Stimulated activated naive CD8-positive, alpha-beta T cell treated with anti-CD3 and anti-CD28 coated beads, Interleukin-15, Interleukin-2, amounts not matched to agents 100 ng/mL and 50 ng/mL, for 24 hours (primary cell): Measurements from ENCODE around the gene PTPRK.

Experiments
- H3K27ac Mint-ChIP-seq: one replicate; pipeline ENCODE4 v1.8.0; 2021; ENCODE audit warnings: mild to moderate bottlenecking, mixed read lengths
- H3K27me3 Mint-ChIP-seq: one replicate; pipeline ENCODE4 v1.8.0; 2021; ENCODE audit warnings: mixed read lengths
- H3K36me3 Mint-ChIP-seq: one replicate; pipeline ENCODE4 v1.8.0; 2021; ENCODE audit warnings: low read depth, mixed read lengths
- H3K4me1 Mint-ChIP-seq: one replicate; pipeline ENCODE4 v1.8.0; 2021; ENCODE audit warnings: low read depth, mixed read lengths
- H3K4me3 Mint-ChIP-seq: one replicate; pipeline ENCODE4 v1.8.0; 2021; ENCODE audit warnings: mild to moderate bottlenecking, mixed read lengths
- H3K9me3 Mint-ChIP-seq: one replicate; pipeline ENCODE4 v1.8.0; 2021; ENCODE audit warnings: mixed read lengths

PTPRK gene

GRCh38 chr6:128417698-128418097 is 102.7 kb downstream of the PTPRK start:
- no peak overlapping the region for H3K4me3 Mint-ChIP-seq
- H3K4me1 Mint-ChIP-seq, result no peaks in the 10 kb centered on the region
- peaks cover 9% of the 10 kb centered on the region for H3K9me3 Mint-ChIP-seq
- H3K27ac Mint-ChIP-seq, result no peak overlapping the region
- no peaks in the 10 kb centered on the region for H3K27me3 Mint-ChIP-seq
- H3K36me3 Mint-ChIP-seq, result no peaks in the 10 kb centered on the region

DNA sequence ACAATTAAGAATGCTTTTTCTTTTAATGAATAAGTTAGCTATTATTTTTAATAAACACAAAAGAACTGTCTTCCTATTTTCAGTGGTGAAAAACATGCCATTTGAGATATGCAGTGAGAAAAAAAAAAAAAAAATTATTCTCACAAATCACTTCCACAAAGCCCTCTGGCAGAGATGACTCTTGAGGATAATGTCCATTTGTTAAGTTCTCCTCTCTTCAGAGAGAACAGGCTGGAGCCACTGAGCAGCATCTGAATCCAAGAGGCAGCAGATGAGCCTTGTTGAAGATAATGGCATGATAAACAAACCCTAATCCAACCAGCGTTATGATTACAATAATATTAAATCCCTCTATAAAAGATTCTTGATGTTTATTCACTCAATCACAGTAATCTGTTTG is 105.0 kb downstream of the PTPRK start:
- H3K9me3 Mint-ChIP-seq, result peaks cover 9% of the 10 kb centered on the region
- H3K4me3 Mint-ChIP-seq, result no peak overlapping the region
- H3K4me1 Mint-ChIP-seq, result no peaks in the 10 kb centered on the region
- no peak overlapping the region for H3K27ac Mint-ChIP-seq
- H3K27me3 Mint-ChIP-seq, result no peaks in the 10 kb centered on the region
- H3K36me3 Mint-ChIP-seq, result no peaks in the 10 kb centered on the region

DNA sequence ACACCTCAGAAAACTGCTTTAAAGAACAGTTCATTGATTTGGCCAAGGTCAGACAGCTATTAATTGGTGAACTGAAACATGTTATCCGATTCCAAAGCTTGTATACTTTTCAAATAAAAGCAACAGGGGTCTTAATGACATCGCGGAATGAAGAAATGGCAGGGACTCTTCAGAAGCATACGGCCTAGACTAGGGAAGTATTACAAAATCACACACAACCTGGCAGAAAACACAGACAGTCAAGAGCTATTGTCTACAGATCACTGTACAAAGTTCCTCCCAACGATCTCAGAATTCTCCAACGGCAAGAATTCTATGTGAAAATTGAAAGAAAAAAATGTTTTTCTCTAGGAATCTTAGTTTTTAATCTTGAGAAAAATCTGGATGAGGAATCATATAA is 105.5 kb downstream of the PTPRK start:
- Mint-ChIP-seq H3K27ac (no peak overlapping the region), H3K4me3 (no peak overlapping the region), H3K27me3 (no peaks in the 10 kb centered on the region), H3K36me3 (no peaks in the 10 kb centered on the region), H3K9me3 (peaks cover 9% of the 10 kb centered on the region), H3K4me1 (no peaks in the 10 kb centered on the region)

DNA sequence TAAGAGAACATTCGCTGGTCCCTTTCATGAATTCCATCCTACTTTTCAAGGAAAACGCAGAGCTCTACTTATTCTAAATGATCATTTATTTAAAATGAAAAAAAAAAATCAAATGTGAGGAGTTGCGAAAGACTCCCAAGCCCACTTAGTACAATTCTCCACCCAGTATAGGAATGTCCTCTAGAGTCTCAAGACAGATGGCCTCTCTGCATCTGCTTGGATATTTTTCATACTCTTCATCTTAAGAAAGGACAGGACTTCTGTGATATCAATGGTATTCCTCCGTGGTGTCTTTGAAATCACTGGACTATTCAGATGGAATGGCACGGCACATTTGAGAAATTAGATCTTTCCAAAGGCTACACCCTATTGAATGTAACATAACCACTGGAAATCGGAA is 107.1 kb downstream of the PTPRK start:
- peaks cover 3% of the 10 kb centered on the region for H3K9me3 Mint-ChIP-seq
- no peaks in the 10 kb centered on the region for H3K36me3 Mint-ChIP-seq
- H3K4me1 Mint-ChIP-seq, result no peaks in the 10 kb centered on the region
- no peaks in the 10 kb centered on the region for H3K27me3 Mint-ChIP-seq
- H3K4me3 Mint-ChIP-seq, result no peak overlapping the region
- no peak overlapping the region for H3K27ac Mint-ChIP-seq

- no peak overlapping the region for H3K4me3 Mint-ChIP-seq
- H3K27me3 Mint-ChIP-seq, result no peaks in the 10 kb centered on the region
- no peaks in the 10 kb centered on the region for H3K36me3 Mint-ChIP-seq
- H3K27ac Mint-ChIP-seq, result no peak overlapping the region
- no peaks in the 10 kb centered on the region for H3K4me1 Mint-ChIP-seq
- peaks cover 3% of the 10 kb centered on the region for H3K9me3 Mint-ChIP-seq
Measured at GRCh38 chr6:128412680-128413079, 107.7 kb downstream of the PTPRK start.

DNA sequence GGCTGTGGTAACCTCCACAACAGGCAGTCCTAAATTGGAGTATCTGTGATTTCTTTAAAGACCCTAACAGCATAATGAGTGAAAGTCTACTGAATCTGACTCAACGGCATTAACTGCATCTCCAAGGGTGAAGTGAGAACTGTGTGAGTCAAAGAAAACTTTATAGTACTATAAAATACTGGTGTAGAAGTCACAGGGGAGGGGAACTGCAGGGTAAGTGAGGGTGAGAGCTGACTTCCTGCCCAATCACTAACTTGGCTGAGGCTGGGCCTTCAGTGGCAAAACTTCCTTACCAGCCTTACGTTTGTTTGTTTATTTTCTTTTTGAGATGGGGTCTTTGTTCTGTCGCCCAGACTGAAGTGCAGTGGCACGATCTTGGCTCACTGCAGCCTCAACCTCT is 109.8 kb downstream of the PTPRK start:
- H3K36me3 Mint-ChIP-seq, result no peaks in the 10 kb centered on the region
- no peaks in the 10 kb centered on the region for H3K4me1 Mint-ChIP-seq
- H3K27me3 Mint-ChIP-seq, result no peaks in the 10 kb centered on the region
- no peak overlapping the region for H3K4me3 Mint-ChIP-seq
- no peak overlapping the region for H3K27ac Mint-ChIP-seq
- no peaks in the 10 kb centered on the region for H3K9me3 Mint-ChIP-seq

DNA sequence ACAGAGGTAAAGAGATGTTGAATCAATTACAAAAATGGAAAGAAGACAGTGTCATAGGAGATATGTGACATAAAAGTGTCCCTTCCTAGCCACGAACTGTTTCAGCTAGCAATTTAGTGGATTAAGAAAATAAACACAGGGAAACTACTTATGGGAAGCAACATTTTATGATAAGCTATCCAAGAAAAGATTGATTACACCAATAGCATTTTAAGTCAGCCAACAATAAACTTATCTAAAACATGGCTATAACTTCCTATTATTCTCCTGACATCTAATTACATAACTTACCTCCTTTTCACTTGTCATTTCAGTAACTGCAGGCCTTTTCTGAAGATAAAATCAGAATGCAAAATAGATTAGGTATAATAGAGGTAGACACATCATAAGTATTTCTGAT is 111.4 kb downstream of the PTPRK start:
- Mint-ChIP-seq H3K27ac (no peak overlapping the region), H3K36me3 (no peaks in the 10 kb centered on the region), H3K9me3 (no peaks in the 10 kb centered on the region), H3K27me3 (no peaks in the 10 kb centered on the region), H3K4me3 (no peak overlapping the region), H3K4me1 (peaks cover 6% of the 10 kb centered on the region)

DNA sequence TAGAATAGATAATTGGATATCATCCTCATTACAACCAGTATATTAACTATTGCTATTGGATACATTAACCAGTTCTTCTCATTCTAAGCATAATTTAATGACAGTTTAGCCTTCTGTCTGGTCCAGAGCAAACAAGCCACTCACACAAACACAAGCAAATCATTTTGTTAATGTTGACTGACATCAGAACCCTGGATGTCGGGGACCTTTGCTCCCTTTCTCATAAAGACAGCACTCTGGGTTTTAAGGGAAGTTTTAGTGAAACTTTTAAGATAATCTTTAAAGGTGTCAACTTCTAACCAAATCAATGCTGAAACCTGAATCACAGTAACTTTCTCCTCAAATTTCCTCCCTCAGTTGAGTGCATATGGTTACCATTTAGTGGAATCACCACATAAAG is 113.9 kb downstream of the PTPRK start:
- no peak overlapping the region for H3K27ac Mint-ChIP-seq
- no peaks in the 10 kb centered on the region for H3K9me3 Mint-ChIP-seq
- no peaks in the 10 kb centered on the region for H3K27me3 Mint-ChIP-seq
- no peak overlapping the region for H3K4me3 Mint-ChIP-seq
- H3K4me1 Mint-ChIP-seq, result peaks cover 14% of the 10 kb centered on the region
- no peaks in the 10 kb centered on the region for H3K36me3 Mint-ChIP-seq

DNA sequence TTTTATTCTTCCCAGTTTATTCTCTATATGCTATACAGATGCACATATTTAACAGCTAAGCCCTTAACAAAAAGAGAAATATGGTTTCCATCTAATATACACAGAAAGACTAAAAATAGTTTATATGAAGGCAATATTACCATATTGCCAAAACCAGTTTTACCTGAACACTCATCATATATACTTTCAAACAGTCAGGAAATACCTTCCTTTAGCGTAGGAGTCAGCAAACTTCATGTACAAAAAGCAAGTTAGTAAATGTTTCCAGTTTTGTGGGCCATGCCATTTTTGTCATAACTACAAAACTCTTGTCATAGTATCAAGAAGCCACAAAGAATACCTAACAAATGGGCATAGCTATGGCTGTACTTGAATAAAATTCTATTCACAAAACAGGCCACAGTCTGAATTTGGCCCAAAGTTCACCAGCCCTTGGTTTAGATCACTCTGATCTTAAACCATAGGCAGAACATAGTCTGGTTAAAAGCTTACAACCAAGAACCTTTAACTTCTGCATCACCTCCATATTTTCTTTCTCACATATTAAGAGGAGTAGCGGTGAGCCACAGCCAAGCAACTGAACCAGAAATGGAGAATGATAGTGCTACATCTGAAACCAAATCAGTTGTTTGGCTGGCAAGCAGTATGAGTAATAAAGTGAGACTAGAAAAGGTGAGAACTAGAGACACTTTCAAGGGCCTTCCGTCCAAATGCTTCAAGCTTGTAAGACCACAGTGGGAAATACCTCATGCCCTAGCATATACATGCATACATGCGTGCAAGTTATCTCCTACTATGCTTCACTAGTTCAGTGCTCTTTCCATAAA is 116.6 kb downstream of the PTPRK start:
- H3K4me3 Mint-ChIP-seq, result no peak overlapping the region
- no peaks in the 10 kb centered on the region for H3K27me3 Mint-ChIP-seq
- H3K36me3 Mint-ChIP-seq, result no peaks in the 10 kb centered on the region
- no peak overlapping the region for H3K27ac Mint-ChIP-seq
- H3K4me1 Mint-ChIP-seq, result peaks cover 14% of the 10 kb centered on the region
- H3K9me3 Mint-ChIP-seq, result no peaks in the 10 kb centered on the region

- peaks cover 14% of the 10 kb centered on the region for H3K4me1 Mint-ChIP-seq
- no peaks in the 10 kb centered on the region for H3K27me3 Mint-ChIP-seq
- H3K9me3 Mint-ChIP-seq, result no peaks in the 10 kb centered on the region
- H3K27ac Mint-ChIP-seq, result no peak overlapping the region
- no peaks in the 10 kb centered on the region for H3K36me3 Mint-ChIP-seq
- no peak overlapping the region for H3K4me3 Mint-ChIP-seq
Measured at GRCh38 chr6:128400875-128401274, 119.5 kb downstream of the PTPRK start.

DNA sequence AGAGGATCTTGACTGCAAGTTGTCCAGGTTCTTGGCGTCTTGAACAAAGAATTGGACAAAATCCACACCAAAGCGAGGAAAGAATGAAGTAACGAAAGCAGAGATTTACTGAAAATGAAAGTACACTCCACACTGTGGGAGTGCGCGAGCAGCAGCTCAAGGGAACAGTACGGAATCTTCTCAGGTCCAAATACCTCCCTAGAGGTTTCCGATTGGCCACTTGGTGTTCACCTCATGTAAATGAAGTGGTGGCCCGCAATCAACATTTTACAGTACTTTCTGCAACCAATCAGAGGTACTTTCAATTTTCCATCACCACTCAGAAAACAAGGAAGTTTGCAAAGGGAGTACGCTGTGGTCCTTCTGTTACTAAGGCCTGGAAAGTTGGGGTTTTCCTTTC is 122.4 kb downstream of the PTPRK start:
- Mint-ChIP-seq H3K4me1 (no peaks in the 10 kb centered on the region), H3K9me3 (no peaks in the 10 kb centered on the region), H3K27me3 (no peaks in the 10 kb centered on the region), H3K4me3 (no peak overlapping the region), H3K27ac (no peak overlapping the region), H3K36me3 (no peaks in the 10 kb centered on the region)

- Mint-ChIP-seq H3K4me1 (no peaks in the 10 kb centered on the region), H3K27ac (no peak overlapping the region), H3K9me3 (no peaks in the 10 kb centered on the region), H3K36me3 (no peaks in the 10 kb centered on the region), H3K4me3 (no peak overlapping the region), H3K27me3 (no peaks in the 10 kb centered on the region)
Measured at GRCh38 chr6:128395596-128395995, 124.8 kb downstream of the PTPRK start.

DNA sequence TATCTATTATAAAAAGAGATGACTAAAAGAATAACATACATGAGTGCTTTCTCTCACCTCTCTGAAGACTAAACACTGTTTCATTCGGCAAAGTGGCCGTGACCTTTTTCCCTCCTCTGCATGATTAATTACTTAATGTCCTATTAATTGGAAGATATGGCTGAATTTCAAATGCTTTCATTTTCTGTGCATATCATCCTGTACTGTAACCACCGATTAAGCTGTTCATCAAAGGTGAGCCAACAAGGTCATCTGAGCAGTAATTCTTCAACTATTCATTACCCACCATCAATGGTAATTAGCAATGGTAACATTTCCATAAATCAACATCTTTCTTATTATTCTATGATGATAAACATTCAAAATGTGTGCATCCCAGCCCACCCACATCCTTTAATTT is 125.2 kb downstream of the PTPRK start:
- no peak overlapping the region for H3K4me3 Mint-ChIP-seq
- no peaks in the 10 kb centered on the region for H3K9me3 Mint-ChIP-seq
- no peak overlapping the region for H3K27ac Mint-ChIP-seq
- H3K4me1 Mint-ChIP-seq, result no peaks in the 10 kb centered on the region
- no peaks in the 10 kb centered on the region for H3K36me3 Mint-ChIP-seq
- no peaks in the 10 kb centered on the region for H3K27me3 Mint-ChIP-seq

DNA sequence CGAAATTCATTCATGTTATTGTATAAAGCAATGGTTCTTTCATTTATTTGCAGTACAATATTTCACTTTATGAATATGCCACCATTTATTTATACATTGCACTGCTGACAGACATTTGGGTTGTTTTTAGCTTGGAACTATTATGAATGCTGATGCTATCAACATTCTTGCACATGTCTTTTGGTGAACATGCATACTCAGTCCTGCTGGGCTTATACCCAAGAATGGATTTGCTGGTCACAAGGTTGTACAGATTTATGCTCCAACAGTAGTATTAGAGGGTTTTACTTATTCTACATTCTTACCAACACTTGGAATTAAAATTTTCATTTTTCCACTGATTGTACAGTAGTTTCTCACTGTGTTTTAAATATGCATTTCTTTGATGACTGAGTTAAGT is 126.2 kb downstream of the PTPRK start:
- no peak overlapping the region for H3K27ac Mint-ChIP-seq
- no peaks in the 10 kb centered on the region for H3K36me3 Mint-ChIP-seq
- no peaks in the 10 kb centered on the region for H3K27me3 Mint-ChIP-seq
- no peaks in the 10 kb centered on the region for H3K4me1 Mint-ChIP-seq
- H3K4me3 Mint-ChIP-seq, result no peak overlapping the region
- H3K9me3 Mint-ChIP-seq, result no peaks in the 10 kb centered on the region

DNA sequence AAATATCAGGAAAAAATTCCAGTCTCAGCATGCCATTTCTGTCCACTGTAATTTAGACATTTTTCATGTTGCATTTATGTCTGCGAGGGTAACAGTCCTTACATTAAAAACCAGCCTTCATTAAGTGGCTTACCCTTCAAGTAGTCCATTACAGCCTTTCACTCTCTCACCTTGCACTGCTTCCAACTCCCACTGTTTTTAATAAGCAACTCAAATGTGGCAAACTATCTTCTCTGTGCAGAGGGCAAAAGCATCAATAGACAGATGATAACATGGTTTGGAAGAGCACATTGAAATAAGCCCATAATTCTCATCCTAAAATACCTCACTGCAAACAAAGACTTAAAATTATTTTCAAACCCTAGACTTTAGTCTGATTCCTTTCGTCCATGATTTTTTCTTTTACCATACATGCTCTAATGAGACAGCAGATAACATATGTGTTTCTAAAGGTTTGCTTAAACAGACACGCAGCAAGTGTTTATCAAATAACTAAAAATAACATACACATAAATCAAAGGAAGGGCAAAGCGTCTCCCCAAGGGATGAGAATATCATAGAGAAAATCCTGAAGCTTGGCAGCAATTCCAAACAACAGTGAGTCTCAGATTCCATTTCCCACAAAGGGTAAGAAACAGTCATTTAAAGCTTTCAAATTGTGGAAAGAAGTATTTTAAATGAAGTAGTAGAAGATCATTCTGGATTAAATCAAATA is 130.4 kb downstream of the PTPRK start:
- H3K27me3 Mint-ChIP-seq, result no peaks in the 10 kb centered on the region

GRCh38 chr6:128388380-128388779 is 132.0 kb downstream of the PTPRK start:
- no peaks in the 10 kb centered on the region for H3K4me1 Mint-ChIP-seq
- H3K27me3 Mint-ChIP-seq, result no peaks in the 10 kb centered on the region
- H3K9me3 Mint-ChIP-seq, result no peaks in the 10 kb centered on the region
- no peak overlapping the region for H3K27ac Mint-ChIP-seq
- H3K4me3 Mint-ChIP-seq, result no peak overlapping the region
- no peaks in the 10 kb centered on the region for H3K36me3 Mint-ChIP-seq

More for the DNA sequence above, 130.4 kb downstream of the PTPRK start:
- H3K27ac Mint-ChIP-seq, result no peak overlapping the region
- no peak overlapping the region for H3K4me3 Mint-ChIP-seq
- H3K4me1 Mint-ChIP-seq, result no peaks in the 10 kb centered on the region
- no peaks in the 10 kb centered on the region for H3K36me3 Mint-ChIP-seq
- no peaks in the 10 kb centered on the region for H3K9me3 Mint-ChIP-seq
